Measurements from ENCODE around the gene KIF20A.

The KIF20A gene

GRCh38 chr5:138177941-138178515 lies 884 bp upstream of the KIF20A start:
- Histone ChIP-seq H2BK120ac (ENCODE audit: low read depth, low read length) (no peak overlapping the region), H2AK5ac (ENCODE audit: low read length) (no peak overlapping the region), H3K4ac (ENCODE audit: low read depth, low read length) (no peak overlapping the region), H3K36me3 (ENCODE audit: control insufficient read depth, insufficient read depth, low read length) (peaks cover 12% of the 10 kb centered on the region), H4K8ac (ENCODE audit: low read depth, low read length) (no peak overlapping the region), H3K23ac (ENCODE audit: low read length) (no peak overlapping the region), H3K27ac (ENCODE audit: low read depth, low read length) (no peak overlapping the region), H3K4me1 (ENCODE audit: control insufficient read depth, low read depth, low read length) (peaks cover 4% of the 10 kb centered on the region), H3K9ac (ENCODE audit: low read length) (peak overlapping the region; percentile 96), H3K56ac (ENCODE audit: low read length) (peak overlapping the region; percentile 96), H3K79me2 (ENCODE audit: control insufficient read depth, insufficient read depth, low read length) (peaks cover 19% of the 10 kb centered on the region), H2BK15ac (replicated peaks; ENCODE audit: low read depth) (no peak overlapping the region), H4K5ac (ENCODE audit: low read length) (no peak overlapping the region), H3K4me2 (ENCODE audit: low read length) (peak overlapping the region; percentile 74), H3K27me3 (ENCODE audit: insufficient read depth, low read length, poor library complexity) (no peaks in the 10 kb centered on the region), H2BK5ac (ENCODE audit: low read length) (peak overlapping the region; percentile 73), H3K4me3 (ENCODE audit: low read length) (peak overlapping the region; percentile 95), H3K18ac (ENCODE audit: low read length) (peak overlapping the region; percentile 65), H3K79me1 (ENCODE audit: low read length) (peaks cover 9% of the 10 kb centered on the region)
- peak; percentile 36 for DNase-seq
- WGBS (ENCODE audit: extremely low coverage, insufficient coverage, low lambda C conversion rate): no CpG with 5 or more reads among the region's 16 CpGs

GRCh38 chr5:138179277-138179857 lies 455 bp downstream of the KIF20A start:
- Histone ChIP-seq H2BK5ac (ENCODE audit: low read length) (peak overlapping the region; percentile 41), H2AK5ac (ENCODE audit: low read length) (no peak overlapping the region), H3K27me3 (ENCODE audit: insufficient read depth, low read length, poor library complexity) (no peaks in the 10 kb centered on the region), H3K27ac (ENCODE audit: low read depth, low read length) (peak overlapping the region; percentile 5), H3K4ac (ENCODE audit: low read depth, low read length) (peak overlapping the region; percentile 61), H4K8ac (ENCODE audit: low read depth, low read length) (no peak overlapping the region), H2BK15ac (replicated peaks; ENCODE audit: low read depth) (no peak overlapping the region), H3K23ac (ENCODE audit: low read length) (peak overlapping the region; percentile 55), H3K4me1 (ENCODE audit: control insufficient read depth, low read depth, low read length) (peaks cover 4% of the 10 kb centered on the region), H3K79me1 (ENCODE audit: low read length) (peaks cover 9% of the 10 kb centered on the region), H3K4me3 (ENCODE audit: low read length) (peak overlapping the region; percentile 86), H3K4me2 (ENCODE audit: low read length) (peak overlapping the region; percentile 46), H3K9ac (ENCODE audit: low read length) (peak overlapping the region; percentile 85), H3K56ac (ENCODE audit: low read length) (peak overlapping the region; percentile 96), H3K79me2 (ENCODE audit: control insufficient read depth, insufficient read depth, low read length) (peaks cover 19% of the 10 kb centered on the region), H2BK120ac (ENCODE audit: low read depth, low read length) (no peak overlapping the region), H3K36me3 (ENCODE audit: control insufficient read depth, insufficient read depth, low read length) (peaks cover 22% of the 10 kb centered on the region), H4K5ac (ENCODE audit: low read length) (peak overlapping the region; percentile 41), H3K18ac (ENCODE audit: low read length) (peak overlapping the region; percentile 0)
- DNase-seq: peak; percentile 41
- no CpG with 5 or more reads among the region's 23 CpGs for WGBS (ENCODE audit: extremely low coverage, insufficient coverage, low lambda C conversion rate)

GRCh38 chr5:138180183-138180782 lies 1.4 kb downstream of the KIF20A start:
- Histone ChIP-seq H4K5ac (ENCODE audit: low read length) (no peak overlapping the region), H3K18ac (ENCODE audit: low read length) (no peak overlapping the region), H3K27me3 (ENCODE audit: insufficient read depth, low read length, poor library complexity) (no peaks in the 10 kb centered on the region), H3K79me2 (ENCODE audit: control insufficient read depth, insufficient read depth, low read length) (peaks cover 19% of the 10 kb centered on the region), H4K8ac (ENCODE audit: low read depth, low read length) (no peak overlapping the region), H3K4ac (ENCODE audit: low read depth, low read length) (no peak overlapping the region), H2AK5ac (ENCODE audit: low read length) (no peak overlapping the region), H3K4me1 (ENCODE audit: control insufficient read depth, low read depth, low read length) (peaks cover 4% of the 10 kb centered on the region), H2BK15ac (replicated peaks; ENCODE audit: low read depth) (no peak overlapping the region), H2BK5ac (ENCODE audit: low read length) (no peak overlapping the region), H2BK120ac (ENCODE audit: low read depth, low read length) (no peak overlapping the region), H3K9ac (ENCODE audit: low read length) (peak overlapping the region; percentile 85), H3K23ac (ENCODE audit: low read length) (no peak overlapping the region), H3K56ac (ENCODE audit: low read length) (no peak overlapping the region), H3K4me2 (ENCODE audit: low read length) (peak overlapping the region; percentile 56), H3K4me3 (ENCODE audit: low read length) (peak overlapping the region; percentile 26), H3K36me3 (ENCODE audit: control insufficient read depth, insufficient read depth, low read length) (peaks cover 26% of the 10 kb centered on the region), H3K27ac (ENCODE audit: low read depth, low read length) (no peak overlapping the region), H3K79me1 (ENCODE audit: low read length) (peaks cover 9% of the 10 kb centered on the region)
- DNase-seq: peak; percentile 77
- no CpG with 5 or more reads among the region's 5 CpGs for whole genome bisulfite sequencing (ENCODE audit: extremely low coverage, insufficient coverage, low lambda C conversion rate)

- Histone ChIP-seq H3K9ac (ENCODE audit: low read length) (no peak overlapping the region), H3K79me2 (ENCODE audit: control insufficient read depth, insufficient read depth, low read length) (peaks cover 19% of the 10 kb centered on the region), H3K27me3 (ENCODE audit: insufficient read depth, low read length, poor library complexity) (no peaks in the 10 kb centered on the region), H3K27ac (ENCODE audit: low read depth, low read length) (no peak overlapping the region), H2BK5ac (ENCODE audit: low read length) (no peak overlapping the region), H3K4ac (ENCODE audit: low read depth, low read length) (no peak overlapping the region), H3K4me1 (ENCODE audit: control insufficient read depth, low read depth, low read length) (peaks cover 4% of the 10 kb centered on the region), H4K5ac (ENCODE audit: low read length) (no peak overlapping the region), H2BK15ac (replicated peaks; ENCODE audit: low read depth) (no peak overlapping the region), H4K8ac (ENCODE audit: low read depth, low read length) (no peak overlapping the region), H3K23ac (ENCODE audit: low read length) (no peak overlapping the region), H3K18ac (ENCODE audit: low read length) (no peak overlapping the region), H2AK5ac (ENCODE audit: low read length) (no peak overlapping the region), H3K4me2 (ENCODE audit: low read length) (no peak overlapping the region), H3K79me1 (ENCODE audit: low read length) (peaks cover 9% of the 10 kb centered on the region), H3K56ac (ENCODE audit: low read length) (no peak overlapping the region), H3K36me3 (ENCODE audit: control insufficient read depth, insufficient read depth, low read length) (peaks cover 27% of the 10 kb centered on the region), H2BK120ac (ENCODE audit: low read depth, low read length) (no peak overlapping the region), H3K4me3 (ENCODE audit: low read length) (no peak overlapping the region)
- no peak for DNase-seq
- WGBS (ENCODE audit: extremely low coverage, insufficient coverage, low lambda C conversion rate): no CpG with 5 or more reads among the region's 5 CpGs
These were observed 1.9 kb downstream of the KIF20A start for GRCh38 chr5:138180841-138181240.

- Histone ChIP-seq H3K9ac (ENCODE audit: low read length) (no peak overlapping the region), H3K4me2 (ENCODE audit: low read length) (no peak overlapping the region), H2BK120ac (ENCODE audit: low read depth, low read length) (no peak overlapping the region), H3K18ac (ENCODE audit: low read length) (no peak overlapping the region), H3K36me3 (ENCODE audit: control insufficient read depth, insufficient read depth, low read length) (peaks cover 28% of the 10 kb centered on the region), H4K8ac (ENCODE audit: low read depth, low read length) (no peak overlapping the region), H3K4me1 (ENCODE audit: control insufficient read depth, low read depth, low read length) (peaks cover 2% of the 10 kb centered on the region), H3K4me3 (ENCODE audit: low read length) (no peak overlapping the region), H4K5ac (ENCODE audit: low read length) (no peak overlapping the region), H3K79me1 (ENCODE audit: low read length) (peaks cover 5% of the 10 kb centered on the region), H2AK5ac (ENCODE audit: low read length) (no peak overlapping the region), H3K4ac (ENCODE audit: low read depth, low read length) (no peak overlapping the region), H2BK15ac (replicated peaks; ENCODE audit: low read depth) (no peak overlapping the region), H3K79me2 (ENCODE audit: control insufficient read depth, insufficient read depth, low read length) (peaks cover 12% of the 10 kb centered on the region), H3K56ac (ENCODE audit: low read length) (no peak overlapping the region), H3K23ac (ENCODE audit: low read length) (no peak overlapping the region), H3K27ac (ENCODE audit: low read depth, low read length) (no peak overlapping the region), H2BK5ac (ENCODE audit: low read length) (no peak overlapping the region), H3K27me3 (ENCODE audit: insufficient read depth, low read length, poor library complexity) (no peaks in the 10 kb centered on the region)
- no peak for DNase-seq
- WGBS (ENCODE audit: extremely low coverage, insufficient coverage, low lambda C conversion rate): no CpG with 5 or more reads among the region's 6 CpGs
These were observed 3.9 kb downstream of the KIF20A start for GRCh38 chr5:138182808-138183207.
